ENCODE results near the gene GCAT. TPM values are rescaled to one million over a fixed set of nuclear protein-coding genes. Genes with fewer than 3 reads are reported as not detected.
A peak's percentile ranks its signal among the peaks of the same experiment; 100 is the strongest.

Gene GCAT
- total RNA-seq, 4 donors from 2014 or later, result 10.3 to 39.8 (median 21.5) TPM

- Histone ChIP-seq H3K9me3 (no peaks in the 10 kb centered on the region), H3K27me3 (no peaks in the 10 kb centered on the region), H3K4me3 (peak overlapping the region; percentile 45 to 65 (median 52)), H3K27ac (peak overlapping the region; percentile 54 to 97 (median 90)), H3K4me1 (peaks cover 0 to 64% (median 40%) of the 10 kb centered on the region in 4 donors), H3K36me3 (peaks cover 0 to 4% (median 0%) of the 10 kb centered on the region in 3 donors)
- WGBS, 2 donors, result 4 to 10% methylated on average over 11 to 43 of the region's 87 CpGs
- peak; percentile 82 to 90 for DNase-seq (ENCODE audit: low spot score in 2 of 2)
- peak in 1 of 2 donors; percentile 79 for TF ChIP-seq POLR2A (IDR thresholded peaks at IDR 0.05)
- TF ChIP-seq EP300 (IDR thresholded peaks at IDR 0.05), result peak in 1 of 2 donors; percentile 97
- TF ChIP-seq CTCF (IDR thresholded peaks at IDR 0.05), result peak in 1 of 5 experiments; percentile 22
Measured at GRCh38 chr22:37804881-37805809, 2.6 kb upstream of the GCAT start.

GRCh38 chr22:37805810-37806277 is 1.9 kb upstream of the GCAT start:
- Histone ChIP-seq H3K27ac (peak overlapping the region in 3 of 4 donors; percentile 89 to 97 (median 90)), H3K4me1 (peaks cover 0 to 64% (median 40%) of the 10 kb centered on the region in 4 donors), H3K9me3 (no peaks in the 10 kb centered on the region), H3K4me3 (peak overlapping the region; percentile 45 to 65 (median 52)), H3K27me3 (no peaks in the 10 kb centered on the region), H3K36me3 (peaks cover 0 to 4% (median 0%) of the 10 kb centered on the region in 3 donors)
- no peak for DNase-seq (ENCODE audit: low spot score in 2 of 2)
- TF ChIP-seq POLR2A (IDR thresholded peaks at IDR 0.05) (no peak), CTCF (IDR thresholded peaks at IDR 0.05) (no peak), EP300 (IDR thresholded peaks at IDR 0.05) (no peak)
- 17 to 24% methylated on average over 10 of the region's 10 CpGs for WGBS, 2 donors

- no peak for TF ChIP-seq CTCF (IDR thresholded peaks at IDR 0.05)
- DNase-seq (ENCODE audit: low spot score in 2 of 2), result no peak
- Histone ChIP-seq H3K27me3 (no peaks in the 10 kb centered on the region), H3K9me3 (no peaks in the 10 kb centered on the region), H3K36me3 (peaks cover 0 to 4% (median 0%) of the 10 kb centered on the region in 3 donors), H3K27ac (peak overlapping the region in 3 of 4 donors; percentile 89 to 97 (median 90)), H3K4me3 (peak overlapping the region; percentile 45 to 65 (median 52)), H3K4me1 (peaks cover 0 to 64% (median 40%) of the 10 kb centered on the region in 4 donors)
- 2 to 3% methylated on average over 19 of the region's 19 CpGs for WGBS, 2 donors
Measured at GRCh38 chr22:37806409-37807333, 1.1 kb upstream of the GCAT start.

GRCh38 chr22:37808294-37808657 is 542 bp downstream of the GCAT start:
- Histone ChIP-seq H3K27ac (peak overlapping the region in 3 of 4 donors; percentile 16 to 90 (median 73)), H3K4me1 (peaks cover 0 to 49% (median 27%) of the 10 kb centered on the region in 4 donors), H3K9me3 (no peaks in the 10 kb centered on the region), H3K36me3 (peaks cover 0 to 14% (median 0%) of the 10 kb centered on the region in 3 donors), H3K4me3 (peak overlapping the region; percentile 45 to 65 (median 52)), H3K27me3 (no peaks in the 10 kb centered on the region)
- TF ChIP-seq EP300 (IDR thresholded peaks at IDR 0.05), result no peak
- TF ChIP-seq CTCF (IDR thresholded peaks at IDR 0.05), result no peak
- no peak for TF ChIP-seq POLR2A (IDR thresholded peaks at IDR 0.05)
- no peak for DNase-seq (ENCODE audit: low spot score in 2 of 2)
- 0 to 5% methylated on average over 8 of the region's 8 CpGs for WGBS, 2 donors
